CD4-positive, alpha-beta memory T cell (primary cell): ENCODE results near the gene DNAL4. TPM values are rescaled to one million over a fixed set of nuclear protein-coding genes. Genes with fewer than 3 reads are reported as not detected.
A peak's percentile ranks its signal among the peaks of the same experiment; 100 is the strongest.

Experiments
- CTCF ChIA-PET: fragments of 350-600 bp; sonication (Branson Sonifier 250); formaldehyde crosslinking; loops from one replicate; lab custom pipeline; 2021; ENCODE audit warnings: inconsistent platforms; ENCODE audit not compliant: partially characterized antibody; lab: Charles Lee
- POLR2A ChIA-PET: fragments of 350-600 bp; sonication (Branson Sonifier 250); formaldehyde crosslinking; loops from one replicate; lab custom pipeline; 2021; ENCODE audit not compliant: partially characterized antibody; lab: Charles Lee
- DNase-seq, 5 donors: peaks; one replicate each; pipeline versions ENCODE4 v3.0.0 to v3.0.0-alpha.2; 2020 to 2022; ENCODE audit warnings: mixed read lengths in 1 of 5
- H3K27ac ChIP-seq: one replicate; pipeline ENCODE4 v1.7.0; 2013; ENCODE audit warnings: low read depth, low read length
- H3K27me3 ChIP-seq: 2 replicates; pipeline ENCODE4 v1.7.0; 2013; ENCODE audit warnings: mild to moderate bottlenecking, low read length, moderate library complexity; ENCODE audit not compliant: insufficient read depth
- H3K36me3 ChIP-seq: 2 replicates; pipeline ENCODE4 v1.7.0; 2013; ENCODE audit warnings: mild to moderate bottlenecking, low read length, moderate library complexity; ENCODE audit not compliant: insufficient read depth
- H3K4me1 ChIP-seq: 2 replicates; pipeline ENCODE4 v1.7.0; 2013; ENCODE audit warnings: mild to moderate bottlenecking, low read length, moderate library complexity; ENCODE audit not compliant: insufficient read depth
- H3K4me3 ChIP-seq, 2 donors: one replicate each; pipeline ENCODE4 v1.7.0; 2013; ENCODE audit warnings: low read length in 2 of 2, mild to moderate bottlenecking in 1 of 2
- H3K9me3 ChIP-seq, 2 donors: one replicate each; pipeline ENCODE4 v1.7.0; 2013; ENCODE audit warnings: low read length in 2 of 2, control low read depth in 1 of 2; ENCODE audit not compliant: control insufficient read depth in 1 of 2
- H3K27ac Mint-ChIP-seq, 7 donors: one replicate each; pipeline ENCODE4 v1.8.0; 2020 to 2021; ENCODE audit warnings: mixed read lengths in 7 of 7, mild to moderate bottlenecking in 6 of 7, inconsistent platforms in 3 of 7, moderate library complexity in 3 of 7
- H3K27me3 Mint-ChIP-seq, 2 donors: one replicate each; pipeline ENCODE4 v1.8.0; 2020 to 2021; ENCODE audit warnings: mixed read lengths in 2 of 2
- H3K36me3 Mint-ChIP-seq, 2 donors: one replicate each; pipeline ENCODE4 v1.8.0; 2020 to 2021; ENCODE audit warnings: mixed read lengths in 2 of 2, inconsistent platforms in 1 of 2, mild to moderate bottlenecking in 1 of 2
- H3K4me1 Mint-ChIP-seq, 4 donors: one replicate each; pipeline ENCODE4 v1.8.0; 2020 to 2021; ENCODE audit warnings: mixed read lengths in 4 of 4, mild to moderate bottlenecking in 1 of 4
- H3K4me3 Mint-ChIP-seq, 8 donors: one replicate each; pipeline ENCODE4 v1.8.0; 2020 to 2021; ENCODE audit warnings: mixed read lengths in 8 of 8, mild to moderate bottlenecking in 7 of 8, moderate library complexity in 6 of 8, inconsistent platforms in 3 of 8
- H3K9me3 Mint-ChIP-seq, 8 donors: one replicate each; pipeline ENCODE4 v1.8.0; 2020 to 2021; ENCODE audit warnings: mixed read lengths in 8 of 8, mild to moderate bottlenecking in 5 of 8, inconsistent platforms in 3 of 8, moderate library complexity in 1 of 8
- intact Hi-C: fragments of 100-400 bp; cut with micrococcal nuclease; formaldehyde crosslinking; loops from one replicate; pipeline ENCODE4 v1.15.1; 2023
- polyA plus RNA-seq, 2 donors: library from polyadenylated mRNA; unstranded; fragments of 300-500 nt; fragmentation: Illumina TruSeq; gene quantifications; one replicate each; pipeline ENCODE4 v1.2.3, GENCODE V29; 2021
- total RNA-seq, 2 experiments: library from RNA; stranded (reverse); gene quantifications; one replicate each; pipeline ENCODE4 v1.2.3, GENCODE V29; 2021

DNAL4 gene
- total and polyA plus RNA-seq, 4 experiments from 2014 or later: 8.6 to 13.3 (median 10.3) TPM

DNA sequence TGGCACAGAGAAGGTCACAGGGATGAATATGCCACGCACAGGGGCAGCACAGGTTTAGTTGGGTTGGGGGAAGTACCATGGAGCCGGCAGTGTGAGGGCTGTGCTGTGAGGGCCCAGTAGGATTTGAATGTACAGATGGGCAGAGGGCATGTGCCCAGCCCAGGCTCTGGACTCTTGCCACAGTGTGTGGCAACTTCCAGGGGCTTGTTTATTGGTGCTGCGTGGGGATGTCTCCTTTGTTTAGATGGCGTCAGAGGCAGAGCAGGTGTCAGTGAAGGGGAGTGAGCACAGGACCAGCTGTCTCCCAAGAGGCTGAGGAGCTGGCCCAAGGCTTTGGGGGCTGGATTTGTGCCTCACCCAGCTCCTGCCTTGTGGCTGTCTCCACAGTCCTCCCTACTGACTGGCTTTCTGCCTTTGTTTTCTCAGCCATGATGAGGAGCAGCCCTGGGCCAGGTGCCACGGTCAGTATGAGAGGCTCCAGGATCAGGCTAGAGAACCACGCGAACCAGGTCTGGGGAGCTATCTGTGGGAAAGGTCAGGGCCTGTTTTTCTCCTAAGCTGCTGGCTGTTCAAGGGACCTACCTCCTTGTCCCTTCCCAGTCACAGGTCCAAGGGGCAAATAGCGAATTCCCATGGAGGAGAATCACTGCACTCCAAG lies 60.1 kb downstream of the DNAL4 start:
- H3K4me1 Mint-ChIP-seq: peaks cover 18 to 65% (median 34%) of the 10 kb centered on the region in 4 donors
- intact Hi-C loops: loop anchor here (1.0 to 5.0 kb wide), 4 partner anchors 17 to 108 kb away; partner anchors contain the start of gene NPTXR

GRCh38 chr22:38733329-38733723 lies 60.6 kb downstream of the DNAL4 start:
- Histone ChIP-seq H3K4me3 (no peak overlapping the region), H3K27ac (peak overlapping the region; percentile 30), H3K27me3 (no peaks in the 10 kb centered on the region), H3K4me1 (peaks cover 39% of the 10 kb centered on the region), H3K9me3 (no peaks in the 10 kb centered on the region), H3K36me3 (peaks cover 77% of the 10 kb centered on the region)
- intact Hi-C loops: loop anchor here (1.0 to 5.0 kb wide), 4 partner anchors 18 to 109 kb away; partner anchors contain the start of gene NPTXR
- CTCF ChIA-PET: interaction anchor here (0.9 to 7.5 kb wide), 18 partner anchors 8 to 136 kb away, joined by 3 to 74 read pairs (median 10); partner anchors contain the start of genes GTPBP1 and NPTXR
- H3K27ac Mint-ChIP-seq: peak overlapping the region; percentile 49 to 88 (median 84)
- POLR2A ChIA-PET: interaction anchor here (0.8 to 42.6 kb wide), 12 partner anchors 1 to 270 kb away, joined by 3 to 1746 read pairs (median 25); partner anchors contain the start of genes CBX6, DNAL4, GTPBP1 and JOSD1
- H3K27me3 Mint-ChIP-seq: no peaks in the 10 kb centered on the region
- DNase-seq: peak in 3 of 5 donors; percentile 41 to 51 (median 41)
- H3K4me3 Mint-ChIP-seq: peak overlapping the region in 2 of 8 donors; percentile 4 to 12
- peaks cover 41 to 88% of the 10 kb centered on the region in 2 donors for H3K36me3 Mint-ChIP-seq
- H3K4me1 Mint-ChIP-seq: peaks cover 18 to 60% (median 33%) of the 10 kb centered on the region in 4 donors
- H3K9me3 Mint-ChIP-seq: peaks cover 0 to 7% (median 0%) of the 10 kb centered on the region in 8 donors

More for the DNA sequence above, 60.1 kb downstream of the DNAL4 start:
- Histone ChIP-seq H3K27ac (peak overlapping the region; percentile 30), H3K4me3 (no peak overlapping the region), H3K9me3 (no peaks in the 10 kb centered on the region), H3K27me3 (no peaks in the 10 kb centered on the region), H3K4me1 (peaks cover 45% of the 10 kb centered on the region), H3K36me3 (peaks cover 77% of the 10 kb centered on the region)
- H3K27ac Mint-ChIP-seq: peak overlapping the region; percentile 75 to 90 (median 86)
- no peaks in the 10 kb centered on the region for H3K27me3 Mint-ChIP-seq
- H3K36me3 Mint-ChIP-seq: peaks cover 35 to 86% of the 10 kb centered on the region in 2 donors
- peak in 1 of 5 donors; percentile 12 for DNase-seq
- CTCF ChIA-PET: interaction anchor here (0.8 to 7.5 kb wide), 18 partner anchors 9 to 109 kb away, joined by 3 to 74 read pairs (median 10); partner anchors contain the start of genes GTPBP1 and NPTXR
- H3K9me3 Mint-ChIP-seq: peaks cover 0 to 8% (median 0%) of the 10 kb centered on the region in 8 donors
- POLR2A ChIA-PET: interaction anchor here (0.8 to 42.6 kb wide), 11 partner anchors 1 to 269 kb away, joined by 4 to 1746 read pairs (median 27); partner anchors contain the start of genes CBX6, DNAL4, GTPBP1 and JOSD1
- H3K4me3 Mint-ChIP-seq: peak overlapping the region in 2 of 8 donors; percentile 12 to 32

DNA sequence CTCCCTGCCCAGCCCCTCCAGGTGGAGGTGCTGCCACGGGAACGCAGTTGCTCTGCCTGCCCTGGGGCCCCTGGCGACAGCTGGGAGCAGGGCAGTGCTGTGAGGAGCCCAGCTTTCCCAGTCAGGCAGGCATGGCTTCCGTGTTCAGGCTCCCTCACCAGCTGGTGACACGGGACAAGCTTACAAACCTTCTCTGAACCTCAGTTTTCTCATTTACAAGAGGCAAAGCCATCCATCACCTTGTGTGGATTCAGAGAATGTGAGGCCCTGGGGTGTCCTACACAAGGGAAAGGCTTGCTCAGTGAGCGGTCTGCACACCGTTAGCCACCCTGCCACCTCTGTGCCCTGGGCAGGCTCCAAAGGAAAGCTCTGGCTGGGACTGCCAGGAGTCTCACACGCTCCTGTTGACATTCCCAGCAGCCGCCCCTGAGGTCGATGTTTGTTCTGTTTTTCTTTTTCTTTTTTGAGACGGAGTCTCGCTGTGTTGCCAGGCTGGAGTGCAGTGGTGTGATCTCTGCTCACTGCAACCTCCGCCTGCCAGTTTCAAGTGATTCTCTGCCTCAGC lies 61.6 kb downstream of the DNAL4 start:
- Mint-ChIP-seq H3K4me1 (peaks cover 17 to 50% (median 28%) of the 10 kb centered on the region in 4 donors), H3K27me3 (no peaks in the 10 kb centered on the region), H3K4me3 (no peak overlapping the region), H3K9me3 (peaks cover 0 to 4% (median 0%) of the 10 kb centered on the region in 8 donors), H3K27ac (peak overlapping the region in 6 of 7 donors; percentile 37 to 86 (median 62)), H3K36me3 (peaks cover 35 to 89% of the 10 kb centered on the region in 2 donors)
- POLR2A ChIA-PET: interaction anchor here (0.7 to 42.6 kb wide), 16 partner anchors 2 to 788 kb away, joined by 3 to 1746 read pairs (median 16); partner anchors contain the start of genes ATF4, CBX6, DNAL4 and GTPBP1
- CTCF ChIA-PET: interaction anchor here (0.6 to 7.5 kb wide), 20 partner anchors 7 to 270 kb away, joined by 3 to 74 read pairs (median 7); partner anchors contain the start of genes GTPBP1 and NPTXR
- H3K36me3 ChIP-seq: peaks cover 77% of the 10 kb centered on the region
- no peak overlapping the region for H3K27ac ChIP-seq
- H3K27me3 ChIP-seq: no peaks in the 10 kb centered on the region
- H3K4me1 ChIP-seq: peaks cover 29% of the 10 kb centered on the region
- intact Hi-C loops: loop anchor here (5.0 kb wide), 1 partner anchor 110 kb away; the partner anchor contains the start of gene NPTXR
- no peak overlapping the region for H3K4me3 ChIP-seq
- DNase-seq: no peak
- no peaks in the 10 kb centered on the region for H3K9me3 ChIP-seq

DNA sequence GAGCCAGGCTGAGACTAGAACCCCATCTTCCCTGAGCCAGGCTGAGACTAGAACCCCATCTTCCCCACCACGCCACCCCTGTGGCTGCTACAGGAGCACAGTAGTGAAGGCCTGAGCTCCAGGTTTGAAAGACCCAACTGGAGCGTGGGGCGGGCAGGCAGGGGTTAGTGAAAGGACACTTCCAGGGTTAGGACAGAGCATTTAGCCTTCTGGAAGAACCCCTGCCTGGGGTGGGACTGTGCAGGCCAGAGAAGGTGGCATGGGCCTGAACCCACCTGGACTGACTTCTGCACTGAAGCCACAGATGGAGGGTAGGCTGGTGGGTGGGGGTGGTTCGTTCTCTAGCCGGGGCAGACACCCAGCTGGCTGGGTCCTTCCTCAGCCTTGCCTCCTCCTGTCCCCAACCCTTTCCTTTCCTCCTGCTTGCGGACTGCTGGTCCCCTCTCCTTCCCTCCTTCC lies 62.2 kb downstream of the DNAL4 start:
- peaks cover 77% of the 10 kb centered on the region for H3K36me3 ChIP-seq
- H3K4me3 ChIP-seq: no peak overlapping the region
- Mint-ChIP-seq H3K27me3 (no peaks in the 10 kb centered on the region), H3K27ac (peak overlapping the region in 4 of 7 donors; percentile 29 to 86 (median 62)), H3K4me3 (no peak overlapping the region), H3K36me3 (peaks cover 33 to 89% of the 10 kb centered on the region in 2 donors), H3K9me3 (peaks cover 0 to 4% (median 0%) of the 10 kb centered on the region in 8 donors), H3K4me1 (peaks cover 13 to 44% (median 23%) of the 10 kb centered on the region in 4 donors)
- no peaks in the 10 kb centered on the region for H3K27me3 ChIP-seq
- H3K27ac ChIP-seq: no peak overlapping the region
- H3K9me3 ChIP-seq: no peaks in the 10 kb centered on the region
- no peak for DNase-seq
- POLR2A ChIA-PET: interaction anchor here (0.6 to 42.6 kb wide), 18 partner anchors 3 to 788 kb away, joined by 3 to 1746 read pairs (median 7); partner anchors contain the start of genes ATF4, CBX6, DNAL4 and GTPBP1
- H3K4me1 ChIP-seq: peaks cover 26% of the 10 kb centered on the region
- intact Hi-C loops: loop anchor here (5.0 kb wide), 1 partner anchor 111 kb away; the partner anchor contains the start of gene NPTXR
- CTCF ChIA-PET: interaction anchor here (0.8 to 7.5 kb wide), 10 partner anchors 9 to 138 kb away, joined by 3 to 74 read pairs (median 20); partner anchors contain the start of gene NPTXR

GRCh38 chr22:38730411-38730871 lies 63.5 kb downstream of the DNAL4 start:
- Histone ChIP-seq H3K27ac (no peak overlapping the region), H3K27me3 (no peaks in the 10 kb centered on the region), H3K9me3 (no peaks in the 10 kb centered on the region), H3K4me1 (peaks cover 14% of the 10 kb centered on the region), H3K4me3 (no peak overlapping the region), H3K36me3 (peaks cover 77% of the 10 kb centered on the region)
- Mint-ChIP-seq H3K9me3 (peaks cover 0 to 4% (median 0%) of the 10 kb centered on the region in 8 donors), H3K36me3 (peaks cover 41 to 84% of the 10 kb centered on the region in 2 donors), H3K4me1 (peaks cover 12 to 34% (median 21%) of the 10 kb centered on the region in 4 donors), H3K4me3 (peak overlapping the region in 1 of 8 donors; percentile 17), H3K27me3 (no peaks in the 10 kb centered on the region), H3K27ac (peak overlapping the region; percentile 16 to 91 (median 69))
- no peak for DNase-seq
- intact Hi-C loops: loop anchor here (5.0 kb wide), 1 partner anchor 112 kb away; the partner anchor contains the start of gene NPTXR
- ChIA-PET CTCF (interaction anchor here (0.7 to 7.5 kb wide), 6 partner anchors 9 to 113 kb away, joined by 3 to 74 read pairs (median 26); partner anchors contain the start of gene NPTXR), POLR2A (interaction anchor here (0.8 to 42.6 kb wide), 9 partner anchors 4 to 113 kb away, joined by 3 to 1746 read pairs (median 29); partner anchors contain the start of genes GTPBP1, JOSD1, NPTXR and SUN2)

DNA sequence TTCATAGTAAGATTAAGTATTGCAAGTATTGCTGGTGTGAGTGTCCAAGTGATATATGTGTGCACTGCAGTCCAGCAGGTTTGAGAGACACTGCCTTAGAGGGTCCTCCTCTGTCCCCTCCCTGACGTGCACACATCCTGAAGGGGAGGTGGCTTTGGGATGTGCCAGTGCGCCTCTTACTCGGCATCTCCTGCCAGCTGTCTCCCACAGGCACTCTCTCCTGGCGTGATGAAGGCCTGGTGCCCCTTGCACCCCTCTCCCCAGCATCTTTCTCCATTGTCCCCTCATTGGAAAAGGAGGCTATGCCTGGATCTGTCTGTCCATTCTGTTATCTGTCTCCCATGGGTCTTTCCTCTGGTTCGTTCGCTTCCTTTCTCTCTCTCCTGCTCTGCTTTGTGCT lies 64.0 kb downstream of the DNAL4 start:
- Histone ChIP-seq H3K9me3 (no peaks in the 10 kb centered on the region), H3K27ac (no peak overlapping the region), H3K27me3 (no peaks in the 10 kb centered on the region), H3K36me3 (peaks cover 75% of the 10 kb centered on the region), H3K4me3 (no peak overlapping the region), H3K4me1 (peaks cover 9% of the 10 kb centered on the region)
- Mint-ChIP-seq H3K9me3 (peaks cover 0 to 4% (median 0%) of the 10 kb centered on the region in 8 donors), H3K4me1 (peaks cover 12 to 35% (median 22%) of the 10 kb centered on the region in 4 donors), H3K27ac (peak overlapping the region in 5 of 7 donors; percentile 51 to 86 (median 83)), H3K4me3 (no peak overlapping the region), H3K27me3 (no peaks in the 10 kb centered on the region), H3K36me3 (peaks cover 43 to 84% of the 10 kb centered on the region in 2 donors)
- CTCF ChIA-PET: interaction anchor here (1.1 to 7.5 kb wide), 3 partner anchors 13 to 273 kb away, joined by 3 to 74 read pairs (median 4); no protein-coding TSS in a partner anchor
- POLR2A ChIA-PET: interaction anchor here (0.8 to 42.6 kb wide), 5 partner anchors 5 to 32 kb away, joined by 3 to 1746 read pairs (median 153); partner anchors contain the start of genes GTPBP1 and SUN2
- intact Hi-C loops: loop anchor here (5.0 kb wide), 1 partner anchor 112 kb away; the partner anchor contains the start of gene NPTXR
- DNase-seq: no peak
